NCI-H1092 (cell line): ENCODE measurements around the gene ENAH.
"Not testable (repeated sequence)": the region's sequence is repeated elsewhere in the genome, so short reads cannot be mapped to it uniquely, and the experiment has no call there.

Source experiments
- DNase-seq: peaks from one replicate; lab custom pipeline; 2025; lab: John Stamatoyannopoulos, UW

The ENAH gene

GRCh38 chr1:225523263-225523950, 129.5 kb downstream of the ENAH start:
- DNase-seq: no peak

- no peak for DNase-seq
These were observed 130.2 kb downstream of the ENAH start for GRCh38 chr1:225522588-225523262.

DNA sequence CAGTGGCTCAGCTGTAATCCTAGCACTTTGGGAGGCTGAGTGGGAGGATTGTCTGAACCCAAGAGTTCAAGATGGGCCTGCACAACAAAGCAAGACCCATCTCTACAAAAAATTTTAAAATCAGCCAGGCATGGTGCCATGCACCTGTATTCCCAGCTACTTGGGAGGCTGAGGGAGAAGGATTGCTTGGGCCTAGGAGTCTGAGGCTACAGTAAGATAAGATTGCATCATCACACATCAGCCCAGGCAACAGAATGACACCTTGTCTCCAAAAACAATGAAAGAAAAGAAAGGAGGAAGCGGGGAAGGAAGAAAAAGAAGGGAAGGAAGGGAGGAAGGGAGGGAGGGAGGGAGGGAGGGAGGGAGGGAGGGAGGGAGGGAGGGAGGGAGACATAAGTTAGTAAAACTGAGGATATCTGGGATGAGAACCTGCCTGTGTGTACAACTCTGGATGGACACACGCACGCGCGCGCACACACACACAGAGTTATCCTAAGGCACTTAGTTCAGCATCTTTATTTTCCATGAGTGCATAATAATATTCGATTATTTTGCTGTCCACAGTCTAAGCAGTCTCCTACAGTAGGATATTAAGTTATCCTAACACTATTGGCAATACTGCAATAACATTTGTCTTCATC, 132.2 kb downstream of the ENAH start:
- DNase-seq: no peak

DNA sequence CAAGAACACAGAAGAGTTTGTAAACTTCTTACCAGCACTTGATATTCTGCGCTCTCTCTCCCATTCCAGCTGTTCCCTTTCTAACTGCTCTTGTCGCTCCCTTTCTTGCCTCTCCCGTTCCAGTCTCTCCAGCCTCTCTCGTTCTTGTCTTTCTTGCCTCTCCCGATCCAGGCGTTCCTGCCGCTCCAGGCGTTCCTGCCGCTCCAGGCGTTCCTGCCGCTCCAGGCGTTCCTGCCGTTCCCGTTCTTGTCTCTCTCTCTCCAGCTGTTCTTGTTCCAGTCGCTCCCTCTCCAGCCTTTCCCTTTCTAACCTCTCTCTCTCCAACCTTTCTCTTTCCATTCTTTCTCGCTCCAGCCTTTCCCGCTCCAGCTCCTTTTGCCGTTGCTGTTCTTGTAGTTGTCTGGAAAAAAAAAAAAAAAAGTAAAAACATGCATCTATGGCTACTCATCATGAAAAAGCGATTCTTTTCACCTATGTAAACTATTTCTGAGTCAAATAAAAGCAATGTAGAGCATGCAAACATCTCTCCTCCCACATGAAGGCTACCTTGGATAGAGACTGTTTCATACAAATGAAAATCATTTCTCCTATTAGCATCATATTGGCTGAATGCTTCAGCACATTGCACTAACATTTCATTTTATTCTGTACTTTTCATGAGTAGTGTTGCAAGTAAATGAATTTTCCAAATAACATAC, 133.6 kb downstream of the ENAH start:
- DNase-seq: no peak

- no peak for DNase-seq
These were observed 135.2 kb downstream of the ENAH start for GRCh38 chr1:225517697-225518096.

DNA sequence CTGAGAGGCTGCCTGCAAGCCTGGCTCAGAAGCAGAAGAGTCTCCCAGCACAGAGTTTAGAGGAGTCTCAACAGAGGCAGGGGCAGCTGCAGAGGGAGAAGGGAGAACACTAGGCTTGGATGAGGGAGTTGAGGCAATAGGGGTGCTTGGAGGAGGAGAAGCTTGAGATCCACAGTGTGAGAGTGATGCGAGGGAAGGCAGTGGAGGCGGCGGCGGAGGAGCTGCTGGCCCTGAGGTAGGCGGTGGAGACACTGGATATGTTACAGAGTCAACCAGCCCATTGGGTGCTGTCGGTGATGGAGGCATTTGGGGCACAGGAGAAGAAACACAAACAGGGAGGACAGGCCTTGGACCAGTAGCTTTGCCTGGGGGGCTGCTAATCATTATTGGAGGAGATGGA, 135.7 kb downstream of the ENAH start:
- DNase-seq: no peak

DNA sequence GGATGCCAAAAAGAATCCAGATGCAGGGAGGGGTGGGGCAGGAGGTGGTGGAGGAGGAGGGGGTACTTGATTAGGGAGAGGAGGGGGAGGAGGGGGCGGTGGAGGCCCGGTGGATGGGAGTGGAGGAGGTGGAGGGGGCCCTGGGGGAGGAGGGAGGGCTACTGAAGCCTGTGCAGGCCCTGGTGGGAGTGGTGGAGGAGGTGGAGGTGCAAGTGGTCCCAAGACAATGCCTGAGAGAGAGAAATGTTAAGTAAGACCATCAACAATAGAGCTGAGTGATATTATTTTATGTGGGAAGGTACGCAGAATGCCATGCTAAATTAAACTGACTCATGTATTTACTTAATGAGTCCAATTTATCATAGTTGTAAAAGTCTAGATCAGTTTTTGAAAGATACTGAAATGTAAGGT, 138.2 kb downstream of the ENAH start:
- DNase-seq: no peak

DNA sequence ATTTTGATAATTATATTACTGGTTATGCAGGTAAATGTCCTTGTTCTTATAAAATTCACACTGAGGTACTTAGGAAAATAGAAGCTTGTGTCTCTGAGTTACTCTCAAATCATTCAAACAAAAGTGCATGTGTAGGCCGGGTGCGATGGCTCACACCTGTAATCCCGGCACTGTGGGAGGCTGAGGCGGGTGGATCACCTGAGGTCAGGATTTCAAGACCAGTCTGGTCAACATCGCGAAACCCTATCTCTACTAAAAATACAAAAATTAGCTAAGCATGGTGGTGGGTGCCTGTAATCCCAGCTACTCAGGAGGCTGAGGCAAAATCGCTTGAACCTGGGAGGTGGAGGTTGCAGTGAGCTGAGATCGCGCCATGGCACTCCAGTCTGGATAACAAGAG, 139.3 kb downstream of the ENAH start:
- not testable (repeated sequence) for DNase-seq

GRCh38 chr1:225511828-225512381, 141.0 kb downstream of the ENAH start:
- DNase-seq: no peak

GRCh38 chr1:225510740-225511139, 142.2 kb downstream of the ENAH start:
- DNase-seq: not testable (repeated sequence)

DNA sequence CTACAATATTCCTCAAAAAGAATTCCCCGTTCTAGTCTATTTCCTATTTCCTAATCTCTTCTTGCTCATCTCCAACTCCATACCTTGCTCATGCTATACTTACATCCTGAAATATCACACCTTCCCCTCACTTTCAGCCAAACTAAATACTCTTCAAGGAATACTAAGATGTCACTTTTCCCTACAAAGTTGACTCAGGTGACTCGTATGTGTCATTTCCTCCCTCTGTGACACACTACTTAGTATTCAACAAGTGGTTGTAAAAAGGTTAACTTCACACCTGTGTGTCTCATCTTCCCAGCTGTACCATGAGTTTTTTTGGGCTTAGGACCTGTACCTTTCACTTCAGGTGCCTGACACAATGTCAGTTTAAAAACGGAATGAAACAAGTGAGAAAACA, 143.2 kb downstream of the ENAH start:
- no peak for DNase-seq

DNA sequence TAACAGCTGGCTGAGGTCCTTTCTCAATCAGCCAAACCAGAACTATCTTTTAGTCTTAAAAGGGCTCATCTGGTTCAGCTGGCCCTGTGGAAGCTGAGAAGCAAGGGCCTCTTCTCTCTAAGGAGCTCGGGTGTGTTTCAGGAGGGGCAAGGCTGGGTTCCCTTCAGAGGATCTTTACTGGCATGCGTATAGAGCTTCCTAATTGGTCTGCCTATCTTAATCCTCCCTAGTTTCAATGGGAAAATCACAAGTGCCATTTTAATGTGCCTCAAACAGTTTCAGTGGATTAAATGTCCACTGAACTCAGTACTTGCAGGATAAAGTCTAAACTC, 143.6 kb downstream of the ENAH start:
- DNase-seq: no peak

GRCh38 chr1:225508538-225509375, 144.2 kb downstream of the ENAH start:
- no peak for DNase-seq

DNA sequence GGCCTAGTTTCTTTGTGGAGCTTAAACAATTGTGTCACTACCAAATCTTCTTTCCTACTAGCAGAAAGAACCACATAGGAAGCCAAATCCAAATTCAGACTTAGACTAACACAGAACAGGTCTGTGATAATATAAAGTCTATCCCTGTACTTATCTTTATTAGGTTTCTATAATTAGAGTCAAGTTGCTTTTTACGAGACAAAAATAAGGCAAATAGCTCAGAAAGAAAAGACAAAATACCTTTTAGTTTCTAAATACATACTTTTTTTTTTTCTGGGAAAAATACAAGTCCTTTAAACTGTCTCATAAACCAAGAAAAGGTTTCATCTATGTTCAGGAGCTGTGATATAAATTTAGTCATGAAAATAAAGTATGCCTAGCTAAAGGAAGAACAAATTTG, 146.2 kb downstream of the ENAH start:
- DNase-seq: no peak

GRCh38 chr1:225504776-225505175, 148.1 kb downstream of the ENAH start:
- no peak for DNase-seq

GRCh38 chr1:225500624-225501192, 152.2 kb downstream of the ENAH start:
- DNase-seq: no peak

GRCh38 chr1:225498549-225499136, 154.3 kb downstream of the ENAH start:
- no peak for DNase-seq

DNA sequence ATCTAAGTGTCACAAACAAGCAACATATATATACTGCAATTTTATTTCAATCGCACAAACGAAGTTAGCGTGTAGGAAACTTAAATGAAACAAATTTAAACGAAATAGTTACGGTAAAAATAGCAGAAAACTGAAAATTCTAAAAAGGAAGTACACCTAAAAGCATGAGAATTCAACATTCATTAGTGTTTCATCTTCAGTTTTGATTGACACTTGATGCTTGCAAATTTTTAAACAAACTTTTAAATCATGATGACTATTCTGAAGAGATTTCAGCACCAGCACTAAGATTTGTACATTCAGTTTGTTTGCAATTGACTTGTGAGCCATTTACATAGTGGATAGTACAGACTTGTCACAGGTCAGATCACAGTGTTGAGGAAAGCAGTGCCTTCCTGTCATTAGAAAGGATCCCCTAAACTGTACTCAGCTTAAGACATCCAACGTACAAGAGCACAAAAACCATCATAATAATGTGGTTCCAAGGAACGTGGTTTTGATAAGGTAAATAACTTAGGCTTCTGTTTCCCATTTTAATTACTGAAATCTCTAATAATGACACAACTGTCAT, 158.0 kb downstream of the ENAH start:
- DNase-seq: no peak

GRCh38 chr1:225493591-225494246, 159.2 kb downstream of the ENAH start:
- DNase-seq: no peak

GRCh38 chr1:225488676-225489075, 164.2 kb downstream of the ENAH start:
- no peak for DNase-seq
